ENCODE measurements around the gene LRRIQ4.

The LRRIQ4 gene

GRCh38 chr3:169855514-169855913 is 42.8 kb downstream of the LRRIQ4 start:
- no peak for DNase-seq (ENCODE audit: low read depth)

GRCh38 chr3:169857811-169858210 is 45.1 kb downstream of the LRRIQ4 start:
- no peak for DNase-seq (ENCODE audit: low read depth)

- no peak for DNase-seq (ENCODE audit: low read depth)
Observed at GRCh38 chr3:169861871-169862270, 49.2 kb downstream of the LRRIQ4 start.

- peak; percentile 30 for DNase-seq (ENCODE audit: low read depth)
Observed at GRCh38 chr3:169863458-169863899, 50.8 kb downstream of the LRRIQ4 start.

- DNase-seq (ENCODE audit: low read depth): no peak
Observed at GRCh38 chr3:169864270-169864669, 51.6 kb downstream of the LRRIQ4 start.

GRCh38 chr3:169865176-169865767 is 52.6 kb downstream of the LRRIQ4 start:
- no peak for DNase-seq (ENCODE audit: low read depth)

GRCh38 chr3:169867584-169868210 is 55.0 kb downstream of the LRRIQ4 start:
- DNase-seq (ENCODE audit: low read depth): no peak

- no peak for DNase-seq (ENCODE audit: low read depth)
Observed at GRCh38 chr3:169868369-169868768, 55.7 kb downstream of the LRRIQ4 start.

- DNase-seq (ENCODE audit: low read depth): no peak
Observed at GRCh38 chr3:169869484-169870220, 57.0 kb downstream of the LRRIQ4 start, which contains the start of gene LRRC31. Gene LRRC31 (minus strand): TSS chr3:169869935. CDS start chr3:169869807, 128 bp downstream.

- no peak for DNase-seq (ENCODE audit: low read depth)
Observed at GRCh38 chr3:169871129-169871886, 58.6 kb downstream of the LRRIQ4 start.

- DNase-seq (ENCODE audit: low read depth): no peak
Observed at GRCh38 chr3:169879013-169879557, 66.4 kb downstream of the LRRIQ4 start.

- no peak for DNase-seq (ENCODE audit: low read depth)
Observed at GRCh38 chr3:169879845-169880575, 67.3 kb downstream of the LRRIQ4 start.

- DNase-seq (ENCODE audit: low read depth): no peak
Observed at GRCh38 chr3:169880576-169881250, 68.0 kb downstream of the LRRIQ4 start.

GRCh38 chr3:169886671-169887070 is 74.0 kb downstream of the LRRIQ4 start:
- DNase-seq (ENCODE audit: low read depth): no peak

Measured in stimulated activated CD4-positive, alpha-beta T cell treated with anti-CD3 and anti-CD28 coated beads, Interleukin-2, amount 100 ng/mL, for 4 hours (primary cell).